Measurements from ENCODE around the gene COL5A1.

GRCh38 chr9:134678206-134678605, 36.6 kb downstream of the COL5A1 start:
- no peak for TF ChIP-seq CTCF (IDR thresholded peaks at IDR 0.05; ENCODE audit: low read length)
- no peak for TF ChIP-seq EZH2 (IDR thresholded peaks at IDR 0.05; ENCODE audit: borderline replicate concordance, low read length)

Data from OCI-LY1 (cell line).